GM12892 (cell line): ENCODE data around the gene SPIRE1.

Experiments
- POLR2A ChIP-seq: IDR thresholded peaks from 2 replicates; pipeline ENCODE4 v1.6.1; 2011; ENCODE audit warnings: low read depth, low read length, control low read depth
- TAF1 ChIP-seq: IDR thresholded peaks from 2 replicates; pipeline ENCODE4 v1.6.1; 2011; ENCODE audit warnings: low read depth, mild to moderate bottlenecking, control low read depth, low read length, borderline replicate concordance

- TF ChIP-seq POLR2A (no peak), TAF1 (no peak)
Observed at GRCh38 chr18:12463191-12463590, 194.7 kb downstream of the SPIRE1 start.
